Measurements from ENCODE around the gene RNF151. TPM values are rescaled to one million over a fixed set of nuclear protein-coding genes. Genes with fewer than 3 reads are reported as not detected.

RNF151 gene
- total RNA-seq, 1 donor from 2014 or later = not detected

- ATAC-seq (no peak), DNase-seq (ENCODE audit: low spot score) (no peak)
- intact Hi-C loops (cut with DNase I) = no loop called here
Measured at GRCh38 chr16:2015117-2015946, 48.7 kb downstream of the RNF151 start.

GRCh38 chr16:2015947-2016208 lies 49.2 kb downstream of the RNF151 start:
- ATAC-seq (no peak), DNase-seq (ENCODE audit: low spot score) (no peak)
- intact Hi-C loops (cut with DNase I) = no loop called here

GRCh38 chr16:2016407-2016922 lies 49.8 kb downstream of the RNF151 start:
- ATAC-seq (no peak), DNase-seq (ENCODE audit: low spot score) (no peak)
- intact Hi-C loops (cut with DNase I) = no loop called here

Other genes with a start within 250 kb of the RNF151 start
- gene NME3, start 195.3 kb upstream of the RNF151 start, total RNA-seq = 50.1 TPM
- 15.3 TPM for gene EME2, start 194.0 kb upstream of the RNF151 start, total RNA-seq
- gene MRPS34, start 193.7 kb upstream of the RNF151 start, total RNA-seq = 42.7 TPM
- gene SPSB3, start 184.3 kb upstream of the RNF151 start, total RNA-seq = 35.3 TPM
- gene NUBP2, start 183.9 kb upstream of the RNF151 start, total RNA-seq = 28.0 TPM
- 0.22 TPM for gene IGFALS, start 173.2 kb upstream of the RNF151 start, total RNA-seq
- 73.4 TPM for gene HAGH, start 140.0 kb upstream of the RNF151 start, total RNA-seq
- gene FAHD1, start 139.7 kb upstream of the RNF151 start, total RNA-seq = 13.8 TPM
- not detected for gene MEIOB, start 94.7 kb upstream of the RNF151 start, total RNA-seq
- not detected for gene HS3ST6, start 48.4 kb upstream of the RNF151 start, total RNA-seq
- gene MSRB1, start 23.7 kb upstream of the RNF151 start, total RNA-seq = 16.0 TPM
- gene RPL3L, start 12.2 kb upstream of the RNF151 start, total RNA-seq = not detected
- gene NDUFB10, start 7.3 kb upstream of the RNF151 start, total RNA-seq = 85.8 TPM
- 990 TPM for gene RPS2, start 2.0 kb upstream of the RNF151 start, total RNA-seq
- 21.8 TPM for gene TBL3, start 5.2 kb downstream of the RNF151 start, total RNA-seq
- not detected for gene NOXO1, start 14.6 kb downstream of the RNF151 start, total RNA-seq
- 15.5 TPM for gene GFER, start 17.3 kb downstream of the RNF151 start, total RNA-seq
- gene SYNGR3, start 23.1 kb downstream of the RNF151 start, total RNA-seq = 0.76 TPM
- gene ZNF598, start 43.0 kb downstream of the RNF151 start, total RNA-seq = 34.5 TPM
- gene NPW, start 52.9 kb downstream of the RNF151 start, total RNA-seq = 0.36 TPM
- 107 TPM for gene NHERF2, start 60.0 kb downstream of the RNF151 start, total RNA-seq
- gene NTHL1, start 81.0 kb downstream of the RNF151 start, total RNA-seq = 21.8 TPM
- 156 TPM for gene TSC2, start 81.1 kb downstream of the RNF151 start, total RNA-seq
- 159 TPM for gene PKD1, start 169.0 kb downstream of the RNF151 start, total RNA-seq
- gene RAB26, start 181.8 kb downstream of the RNF151 start, total RNA-seq = 0.40 TPM
- 44.8 TPM for gene TRAF7, start 188.9 kb downstream of the RNF151 start, total RNA-seq
- 1.6 TPM for gene CASKIN1, start 229.7 kb downstream of the RNF151 start, total RNA-seq
- gene MLST8, start 238.6 kb downstream of the RNF151 start, total RNA-seq = 21.8 TPM
- 9.9 TPM for gene BRICD5, start 244.0 kb downstream of the RNF151 start, total RNA-seq
- 11.8 TPM for gene PGP, start 248.0 kb downstream of the RNF151 start, total RNA-seq

All from sciatic nerve (tissue), 2 donors.